NCI-H2107 (cell line): ENCODE data around the gene PLEKHJ1.
A peak's percentile ranks its signal among the peaks of the same experiment; 100 is the strongest.
"Not testable (repeated sequence)": the region's sequence is repeated elsewhere in the genome, so short reads cannot be mapped to it uniquely, and the experiment has no call there.

Experiments
- DNase-seq: peaks from one replicate; lab custom pipeline; 2025; lab: John Stamatoyannopoulos, UW

The PLEKHJ1 gene

GRCh38 chr19:2236314-2237050, at the start of gene PLEKHJ1, which contains the start of gene SF3A2:
PLEKHJ1 (minus strand) TSS chr19:2236329; CDS start chr19:2236248, 81 bp downstream.
SF3A2 (plus strand) TSS chr19:2236824; CDS start chr19:2243419, 6,595 bp downstream.
- DNase-seq: peak; percentile 91

- DNase-seq: no peak
Observed at GRCh38 chr19:2283835-2284507, 47.8 kb upstream of the PLEKHJ1 start.

GRCh38 chr19:2282862-2283237, 46.7 kb upstream of the PLEKHJ1 start:
- no peak for DNase-seq

GRCh38 chr19:2282062-2282861, 46.1 kb upstream of the PLEKHJ1 start, which contains the start of gene PEAK3:
PEAK3 (minus strand) TSS chr19:2282175; CDS start chr19:2280931, 1,244 bp downstream.
- no peak for DNase-seq

- not testable (repeated sequence) for DNase-seq
Observed at GRCh38 chr19:2281265-2282061, 45.3 kb upstream of the PLEKHJ1 start.

GRCh38 chr19:2280633-2281264, 44.6 kb upstream of the PLEKHJ1 start:
- no peak for DNase-seq

- no peak for DNase-seq
Observed at GRCh38 chr19:2278459-2279158, 42.5 kb upstream of the PLEKHJ1 start.

GRCh38 chr19:2277138-2277537, 41.0 kb upstream of the PLEKHJ1 start:
- no peak for DNase-seq

- no peak for DNase-seq
Observed at GRCh38 chr19:2276429-2276986, 40.4 kb upstream of the PLEKHJ1 start.

- DNase-seq: no peak
Observed at GRCh38 chr19:2275588-2276428, 39.7 kb upstream of the PLEKHJ1 start.

GRCh38 chr19:2274931-2275535, 38.9 kb upstream of the PLEKHJ1 start:
- DNase-seq: no peak

GRCh38 chr19:2274185-2274711, 38.1 kb upstream of the PLEKHJ1 start:
- no peak for DNase-seq

GRCh38 chr19:2273356-2274184, 37.4 kb upstream of the PLEKHJ1 start:
- peak; percentile 66 for DNase-seq

- no peak for DNase-seq
Observed at GRCh38 chr19:2271234-2272103, 35.3 kb upstream of the PLEKHJ1 start.

GRCh38 chr19:2270423-2271233, 34.5 kb upstream of the PLEKHJ1 start:
- DNase-seq: no peak

- DNase-seq: no peak
Observed at GRCh38 chr19:2270157-2270422, 34.0 kb upstream of the PLEKHJ1 start.
